Astrocyte (in vitro differentiated cells and primary cell): Measurements from ENCODE around the gene SOHLH2.

Experiments used
- EZH2 ChIP-seq: IDR thresholded peaks from 2 replicates; pipeline ENCODE4 v1.6.1; 2012; ENCODE audit warnings: mild to moderate bottlenecking, low read length, inconsistent platforms; ENCODE audit not compliant: insufficient read depth
- TF ChIP-seq, protein P1 (sequence below): IDR thresholded peaks from 2 replicates; pipeline ENCODE4 v1.5.1; 2011; ENCODE audit warnings: low read depth, mild to moderate bottlenecking, inconsistent platforms, low read length, moderate library complexity; ENCODE audit not compliant: insufficient read depth

DNA sequence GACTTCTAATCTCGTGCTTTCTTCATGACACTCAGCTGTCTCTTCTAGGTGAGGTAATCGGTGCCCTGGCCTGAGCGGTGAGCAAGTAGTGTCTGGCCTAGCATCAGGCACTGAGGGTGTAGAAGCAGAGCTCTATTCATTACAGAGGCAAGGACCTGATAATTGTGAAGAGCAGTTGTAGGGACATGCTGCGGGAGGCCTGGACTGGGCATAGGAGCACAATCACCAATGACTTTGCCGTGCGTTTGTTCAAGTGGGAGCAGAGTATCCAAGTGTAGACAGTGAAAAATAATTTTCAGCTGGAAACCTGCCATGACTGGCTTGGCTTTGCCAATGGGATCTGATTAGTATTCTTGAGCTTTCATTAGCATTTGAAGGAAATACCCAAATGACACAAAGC lies 51.1 kb downstream of the SOHLH2 start:
- TF ChIP-seq, protein P1, sequence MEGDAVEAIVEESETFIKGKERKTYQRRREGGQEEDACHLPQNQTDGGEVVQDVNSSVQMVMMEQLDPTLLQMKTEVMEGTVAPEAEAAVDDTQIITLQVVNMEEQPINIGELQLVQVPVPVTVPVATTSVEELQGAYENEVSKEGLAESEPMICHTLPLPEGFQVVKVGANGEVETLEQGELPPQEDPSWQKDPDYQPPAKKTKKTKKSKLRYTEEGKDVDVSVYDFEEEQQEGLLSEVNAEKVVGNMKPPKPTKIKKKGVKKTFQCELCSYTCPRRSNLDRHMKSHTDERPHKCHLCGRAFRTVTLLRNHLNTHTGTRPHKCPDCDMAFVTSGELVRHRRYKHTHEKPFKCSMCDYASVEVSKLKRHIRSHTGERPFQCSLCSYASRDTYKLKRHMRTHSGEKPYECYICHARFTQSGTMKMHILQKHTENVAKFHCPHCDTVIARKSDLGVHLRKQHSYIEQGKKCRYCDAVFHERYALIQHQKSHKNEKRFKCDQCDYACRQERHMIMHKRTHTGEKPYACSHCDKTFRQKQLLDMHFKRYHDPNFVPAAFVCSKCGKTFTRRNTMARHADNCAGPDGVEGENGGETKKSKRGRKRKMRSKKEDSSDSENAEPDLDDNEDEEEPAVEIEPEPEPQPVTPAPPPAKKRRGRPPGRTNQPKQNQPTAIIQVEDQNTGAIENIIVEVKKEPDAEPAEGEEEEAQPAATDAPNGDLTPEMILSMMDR: no peak
- no peak for TF ChIP-seq EZH2
